Stimulated activated CD4-positive, alpha-beta T cell treated with anti-CD3 and anti-CD28 coated beads, TNF-alpha, amount 100 ng/mL, for 4 hours (primary cell): ENCODE measurements around the gene FUT8.
"Not testable (repeated sequence)": the region's sequence is repeated elsewhere in the genome, so short reads cannot be mapped to it uniquely, and the experiment has no call there.

ENCODE experiments used
- DNase-seq, 3 experiments: peaks; one replicate each; pipeline ENCODE4 v3.0.0-alpha.2; 2020; ENCODE audit warnings: low read depth in 3 of 3

The FUT8 gene

GRCh38 chr14:65709576-65709975 is 297.0 kb downstream of the FUT8 start:
- no peak for DNase-seq

GRCh38 chr14:65716813-65717212 is 304.3 kb downstream of the FUT8 start:
- DNase-seq, result not testable (repeated sequence)

- DNase-seq, result not testable (repeated sequence)
These were observed 304.9 kb downstream of the FUT8 start for GRCh38 chr14:65717384-65717915.

GRCh38 chr14:65718629-65719028 is 306.1 kb downstream of the FUT8 start:
- no peak for DNase-seq

GRCh38 chr14:65720171-65720570 is 307.6 kb downstream of the FUT8 start:
- DNase-seq, result no peak

GRCh38 chr14:65720743-65721142 is 308.2 kb downstream of the FUT8 start:
- DNase-seq, result no peak

- DNase-seq, result no peak
These were observed 310.8 kb downstream of the FUT8 start for GRCh38 chr14:65723348-65723747.

- DNase-seq, result no peak
These were observed 316.1 kb downstream of the FUT8 start for GRCh38 chr14:65728604-65729003.

GRCh38 chr14:65729566-65729965 is 317.0 kb downstream of the FUT8 start:
- no peak for DNase-seq

GRCh38 chr14:65731933-65732506 is 319.5 kb downstream of the FUT8 start:
- DNase-seq, result no peak

GRCh38 chr14:65738339-65738738 is 325.8 kb downstream of the FUT8 start:
- no peak for DNase-seq

- DNase-seq, result no peak
These were observed 333.1 kb downstream of the FUT8 start for GRCh38 chr14:65745396-65746190.

- no peak for DNase-seq
These were observed 336.3 kb downstream of the FUT8 start for GRCh38 chr14:65748796-65749195.

- DNase-seq, result no peak
These were observed 336.8 kb downstream of the FUT8 start for GRCh38 chr14:65749287-65749686.

- no peak for DNase-seq
These were observed 338.4 kb downstream of the FUT8 start for GRCh38 chr14:65750906-65751305.

- no peak for DNase-seq
These were observed 339.0 kb downstream of the FUT8 start for GRCh38 chr14:65751510-65751909.

- DNase-seq, result no peak
These were observed 340.5 kb downstream of the FUT8 start for GRCh38 chr14:65753061-65753460.

- DNase-seq, result no peak
These were observed 342.8 kb downstream of the FUT8 start for GRCh38 chr14:65755331-65755730.

GRCh38 chr14:65756880-65757279 is 344.4 kb downstream of the FUT8 start:
- DNase-seq, result no peak

- no peak for DNase-seq
These were observed 356.6 kb downstream of the FUT8 start for GRCh38 chr14:65769151-65769550.

- DNase-seq, result no peak
These were observed 358.2 kb downstream of the FUT8 start for GRCh38 chr14:65770681-65771080.

GRCh38 chr14:65771271-65771670 is 358.7 kb downstream of the FUT8 start:
- DNase-seq, result no peak

- no peak for DNase-seq
These were observed 359.9 kb downstream of the FUT8 start for GRCh38 chr14:65772466-65772865.
